ENCODE data around the gene FCRL4. TPM values are rescaled to one million over a fixed set of nuclear protein-coding genes. Genes with fewer than 3 reads are reported as not detected.
A peak's percentile ranks its signal among the peaks of the same experiment; 100 is the strongest.

Gene FCRL4
- total and polyA plus RNA-seq, 10 of the 15 experiments (the other 5 are each of a cell fraction or from before 2014, with no cell fraction given) = 0.09 to 0.44 (median 0.26) TPM; not detected in 1

GRCh38 chr1:157596384-157596783 lies 1.5 kb downstream of the FCRL4 start (continued):
- TF ChIP-seq ZBTB4 (CRISPR knock-in tag; IDR thresholded peaks at IDR 0.05) = no peak
- TF ChIP-seq KDM1A (IDR thresholded peaks at IDR 0.05; ENCODE audit: borderline replicate concordance) = no peak
- peak in 1 of 2 experiments; percentile 66; a peak in 1 of 4 replicates for TF ChIP-seq EP300 (IDR thresholded peaks at IDR 0.05; ENCODE audit: borderline replicate concordance in 1 of 2, control insufficient read depth in 1 of 2, low read depth in 2 of 2, low read length in 2 of 2)
- TF ChIP-seq ESRRA (IDR thresholded peaks at IDR 0.05; ENCODE audit: low read length) = no peak
- TF ChIP-seq GABPA (IDR thresholded peaks at IDR 0.05; ENCODE audit: low read depth) = no peak
- peak; percentile 65 for TF ChIP-seq ATF2 (IDR thresholded peaks at IDR 0.05; ENCODE audit: low read length)
- TF ChIP-seq TBL1XR1 (IDR thresholded peaks at IDR 0.05; ENCODE audit: low read depth, low read length) = peak; percentile 94
- no peak for TF ChIP-seq ZZZ3 (IDR thresholded peaks at IDR 0.05; ENCODE audit: control insufficient read depth, insufficient read length, low read depth)
